Measurements from ENCODE around the gene TM9SF1.

TM9SF1 gene

DNA sequence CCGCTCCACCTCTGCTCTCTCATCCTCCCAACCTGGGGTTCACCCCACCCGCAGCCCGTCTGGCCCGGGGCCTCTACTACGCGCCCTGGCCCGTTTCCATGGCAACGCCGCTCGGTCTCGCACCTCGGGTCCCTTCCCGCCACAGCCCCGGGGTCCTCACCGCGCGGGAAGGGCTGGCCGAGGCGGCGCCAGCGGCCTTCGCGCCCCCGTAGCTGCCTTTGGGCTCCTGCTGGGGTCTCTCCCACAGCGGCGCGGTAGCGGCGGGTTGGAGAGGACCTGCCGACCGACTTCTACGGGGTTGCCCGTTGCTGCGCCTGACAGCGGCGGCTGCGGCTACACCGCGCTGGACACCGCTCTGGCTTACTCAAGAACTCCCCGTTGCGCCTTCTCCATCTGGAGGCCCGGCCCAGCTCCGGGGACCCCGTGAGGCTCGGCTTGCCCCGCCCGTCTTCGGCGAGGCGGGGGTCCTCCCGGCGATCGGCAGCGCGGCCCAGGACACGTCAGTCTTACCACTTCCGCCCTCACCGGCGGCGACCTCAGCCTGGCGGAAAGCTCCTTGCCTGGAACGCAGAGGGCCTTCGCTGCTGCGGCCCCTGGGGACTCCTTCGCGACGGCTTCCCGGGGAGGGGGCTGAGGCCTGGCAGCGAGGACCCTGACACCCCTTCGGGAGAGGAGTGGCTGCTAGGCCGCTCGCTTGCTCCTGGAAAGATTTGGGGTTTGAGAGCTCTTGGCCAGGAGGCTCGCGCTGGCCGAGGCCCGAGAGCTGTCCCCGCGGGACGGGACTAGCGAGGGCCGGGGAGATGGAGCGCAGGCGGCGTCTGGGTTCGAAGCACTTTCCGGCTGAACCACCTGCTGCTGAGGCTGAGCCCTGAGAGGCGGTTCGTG lies at the start of gene TM9SF1:
Gene TM9SF1 (minus strand): TSS at position 256 of the 885 bp plus-strand sequence. CDS start 422 bp downstream, outside the sequence.
- peak; percentile 94 for DNase-seq (ENCODE audit: low spot score)
- TF ChIP-seq, protein P1, sequence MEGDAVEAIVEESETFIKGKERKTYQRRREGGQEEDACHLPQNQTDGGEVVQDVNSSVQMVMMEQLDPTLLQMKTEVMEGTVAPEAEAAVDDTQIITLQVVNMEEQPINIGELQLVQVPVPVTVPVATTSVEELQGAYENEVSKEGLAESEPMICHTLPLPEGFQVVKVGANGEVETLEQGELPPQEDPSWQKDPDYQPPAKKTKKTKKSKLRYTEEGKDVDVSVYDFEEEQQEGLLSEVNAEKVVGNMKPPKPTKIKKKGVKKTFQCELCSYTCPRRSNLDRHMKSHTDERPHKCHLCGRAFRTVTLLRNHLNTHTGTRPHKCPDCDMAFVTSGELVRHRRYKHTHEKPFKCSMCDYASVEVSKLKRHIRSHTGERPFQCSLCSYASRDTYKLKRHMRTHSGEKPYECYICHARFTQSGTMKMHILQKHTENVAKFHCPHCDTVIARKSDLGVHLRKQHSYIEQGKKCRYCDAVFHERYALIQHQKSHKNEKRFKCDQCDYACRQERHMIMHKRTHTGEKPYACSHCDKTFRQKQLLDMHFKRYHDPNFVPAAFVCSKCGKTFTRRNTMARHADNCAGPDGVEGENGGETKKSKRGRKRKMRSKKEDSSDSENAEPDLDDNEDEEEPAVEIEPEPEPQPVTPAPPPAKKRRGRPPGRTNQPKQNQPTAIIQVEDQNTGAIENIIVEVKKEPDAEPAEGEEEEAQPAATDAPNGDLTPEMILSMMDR (IDR thresholded peaks at IDR 0.05; ENCODE audit: extremely low read depth, missing control alignments), result no peak

DNA sequence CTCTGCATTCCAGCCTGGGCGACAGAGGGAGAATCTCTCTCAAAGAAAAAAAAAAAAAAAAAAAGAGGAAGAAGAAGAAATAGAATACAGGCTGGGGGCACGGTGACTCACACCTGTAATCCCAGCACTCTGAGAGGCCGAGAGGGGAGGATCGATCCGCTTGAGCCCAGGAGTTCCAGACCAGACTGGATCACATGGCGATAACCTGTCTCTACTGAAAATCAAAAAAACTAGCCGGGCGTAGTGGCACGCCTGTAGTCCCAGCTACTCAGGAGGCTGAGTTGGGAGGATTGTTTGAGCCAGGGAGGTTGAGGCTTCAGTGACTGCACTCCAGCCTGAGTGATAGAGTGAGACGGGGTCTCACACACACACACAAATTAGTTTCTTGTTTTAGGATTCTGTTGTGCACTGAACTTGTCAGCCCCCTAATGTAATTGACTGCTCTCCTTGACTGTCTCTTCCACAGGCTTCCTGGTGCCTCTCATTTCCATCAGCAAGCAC lies 48.1 kb upstream of the TM9SF1 start:
- TF ChIP-seq, protein P1 (IDR thresholded peaks at IDR 0.05; ENCODE audit: extremely low read depth, missing control alignments), result no peak
- DNase-seq (ENCODE audit: low spot score), result no peak

- peak; percentile 89 for DNase-seq (ENCODE audit: low spot score)
- TF ChIP-seq, protein P1 (IDR thresholded peaks at IDR 0.05; ENCODE audit: extremely low read depth, missing control alignments), result peak; percentile 7
Measured at GRCh38 chr14:24241829-24242443, 46.7 kb upstream of the TM9SF1 start.

- TF ChIP-seq, protein P1 (IDR thresholded peaks at IDR 0.05; ENCODE audit: extremely low read depth, missing control alignments), result no peak
- no peak for DNase-seq (ENCODE audit: low spot score)
Measured at GRCh38 chr14:24240110-24240918, 45.1 kb upstream of the TM9SF1 start.

DNA sequence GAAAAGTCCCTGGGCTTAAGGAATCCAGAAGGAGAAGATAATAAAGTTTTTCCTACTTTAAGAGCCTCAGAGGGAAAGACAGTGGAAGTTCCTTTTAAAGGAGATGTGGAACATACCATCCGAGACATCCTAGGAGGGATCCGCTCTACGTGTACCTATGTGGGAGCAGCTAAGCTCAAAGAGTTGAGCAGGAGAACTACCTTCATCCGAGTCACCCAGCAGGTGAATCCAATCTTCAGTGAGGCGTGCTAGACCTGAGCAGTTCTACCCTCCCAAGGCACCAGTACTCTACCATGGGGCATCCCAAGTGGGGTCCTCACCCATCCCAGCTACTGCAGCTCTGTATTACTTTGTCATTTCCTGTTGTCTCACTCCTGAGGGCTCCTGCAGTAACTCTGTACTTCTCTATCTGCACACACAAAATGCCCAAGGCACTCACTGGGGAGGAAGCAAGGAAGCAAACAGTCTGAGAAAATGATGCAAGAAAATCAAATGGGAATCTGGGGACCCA lies 43.3 kb upstream of the TM9SF1 start:
- TF ChIP-seq, protein P1 (IDR thresholded peaks at IDR 0.05; ENCODE audit: extremely low read depth, missing control alignments), result no peak
- DNase-seq (ENCODE audit: low spot score), result no peak

- no peak for DNase-seq (ENCODE audit: low spot score)
- TF ChIP-seq, protein P1 (IDR thresholded peaks at IDR 0.05; ENCODE audit: extremely low read depth, missing control alignments), result no peak
Measured at GRCh38 chr14:24238123-24238522, 42.9 kb upstream of the TM9SF1 start.

Measured in GM20000 (cell line).